ENCODE results near the gene UBE2D1. TPM values are rescaled to one million over a fixed set of nuclear protein-coding genes. Genes with fewer than 3 reads are reported as not detected.

Gene UBE2D1
- total and polyA plus RNA-seq, 2 of the 13 experiments (the other 11 are each of a cell fraction or from before 2014, with no cell fraction given) = 6.2 to 13.8 TPM

- TF ChIP-seq ZNF629 (CRISPR knock-in tag; conservative IDR thresholded peaks at IDR 0.05) = peak; percentile 13; the same call in 1 of the 2 replicates
- TF ChIP-seq GPBP1L1 (CRISPR knock-in tag; IDR thresholded peaks at IDR 0.05) = no peak
- TF ChIP-seq CENPT (CRISPR knock-in tag; IDR thresholded peaks at IDR 0.05; ENCODE audit: low read depth) = peak; percentile 67; the same call in 1 of the 2 replicates
- TF ChIP-seq PHF21A (CRISPR knock-in tag; IDR thresholded peaks at IDR 0.05) = peak; percentile 91
- peak; percentile 87; the same call in 1 of the 2 replicates for TF ChIP-seq CAMTA2 (CRISPR knock-in tag; IDR thresholded peaks at IDR 0.05; ENCODE audit: borderline replicate concordance)
- TF ChIP-seq SNAI1 (CRISPR knock-in tag; IDR thresholded peaks at IDR 0.05; ENCODE audit: borderline replicate concordance) = no peak
- no peak for TF ChIP-seq EHMT2 (IDR thresholded peaks at IDR 0.05; ENCODE audit: borderline replicate concordance, low read depth, low read length)
- 0 out of 2 replicates have a peak, but pooled peaks have one; percentile 61 for TF ChIP-seq ZNF337 (CRISPR knock-in tag; IDR thresholded peaks at IDR 0.05; ENCODE audit: borderline replicate concordance, low read depth)
- TF ChIP-seq SRSF4 (IDR thresholded peaks at IDR 0.05; ENCODE audit: low read depth, low read length, poor library complexity, severe bottlenecking) = no peak
- peak; percentile 40; the same call in 1 of the 2 replicates for TF ChIP-seq PRMT3 (CRISPR knock-in tag; IDR thresholded peaks at IDR 0.05; ENCODE audit: borderline replicate concordance, low read depth)
- peak; percentile 95 for TF ChIP-seq HNF1B (CRISPR knock-in tag; IDR thresholded peaks at IDR 0.05)
- TF ChIP-seq SAP130 (CRISPR knock-in tag; IDR thresholded peaks at IDR 0.05; ENCODE audit: low read depth) = peak; percentile 85
- no peak for TF ChIP-seq NCOR1 (IDR thresholded peaks at IDR 0.05; ENCODE audit: borderline replicate concordance, low read length)
- peak; percentile 28; the same call in 1 of the 2 replicates for TF ChIP-seq ZNF691 (CRISPR knock-in tag; IDR thresholded peaks at IDR 0.05; ENCODE audit: borderline replicate concordance, low read depth)
- no peak for TF ChIP-seq ZNF460 (CRISPR knock-in tag; IDR thresholded peaks at IDR 0.05; ENCODE audit: borderline replicate concordance)
- TF ChIP-seq KLF11 (CRISPR knock-in tag; IDR thresholded peaks at IDR 0.05) = no peak; the same call in 1 of the 2 replicates
- TF ChIP-seq HDAC2 (CRISPR knock-in tag; IDR thresholded peaks at IDR 0.05) = 0 out of 2 replicates have a peak, but pooled peaks have one; percentile 3
- 0 out of 2 replicates have a peak, but pooled peaks have one; percentile 41 for TF ChIP-seq RNF2 (conservative IDR thresholded peaks at IDR 0.05; ENCODE audit: low read depth)
- TF ChIP-seq NFAT5 (CRISPR knock-in tag; IDR thresholded peaks at IDR 0.05) = peak; percentile 85; the same call in 1 of the 2 replicates
Observed at GRCh38 chr10:58384999-58385783, 50.4 kb downstream of the UBE2D1 start, which contains the start of gene TFAM (continued).

Data from HepG2 (cell line).